T-helper 2 cell treated with Interferon-gamma antibody and Interleukin-4, amounts not matched to agents 100 ng/mL and 5 ng/mL, for 36 hours (primary cell): ENCODE data around the gene IQGAP3. TPM values are rescaled to one million over a fixed set of nuclear protein-coding genes. Genes with fewer than 3 reads are reported as not detected.

Experiments
- intact Hi-C: fragments of 100-400 bp; cut with micrococcal nuclease; formaldehyde crosslinking; loops from one replicate; pipeline ENCODE4 v1.15.1; 2023
- total RNA-seq: library from RNA; stranded (reverse); gene quantifications from 2 replicates; pipeline ENCODE4 v1.2.3, GENCODE V29; 2022

The IQGAP3 gene
- total RNA-seq, 1 donor from 2014 or later, result 16.4 TPM

GRCh38 chr1:156547982-156548381 is 24.4 kb downstream of the IQGAP3 start:
- intact Hi-C loops, result no loop called here

GRCh38 chr1:156547434-156547833 is 24.9 kb downstream of the IQGAP3 start:
- intact Hi-C loops, result no loop called here

DNA sequence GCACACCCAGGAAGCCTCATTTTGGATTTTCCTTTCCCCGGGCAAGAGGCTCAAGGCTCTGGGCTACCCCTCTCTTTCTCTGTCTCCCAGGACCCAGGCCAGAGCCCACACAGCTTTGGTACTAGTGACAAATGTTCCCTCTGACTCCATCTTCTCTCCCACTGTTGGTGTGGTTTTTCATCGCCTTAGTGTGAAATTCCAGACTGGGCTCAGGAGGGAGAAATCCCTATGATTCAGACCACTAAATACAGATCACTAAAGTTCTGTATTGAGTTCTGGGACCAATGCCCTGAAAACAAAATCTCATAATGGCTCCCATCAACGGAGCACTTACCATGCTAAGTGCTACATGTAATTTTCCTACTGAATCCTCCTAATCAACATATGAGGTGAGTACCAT is 26.1 kb downstream of the IQGAP3 start:
- intact Hi-C loops, result no loop called here

GRCh38 chr1:156544592-156545102 is 27.7 kb downstream of the IQGAP3 start:
- intact Hi-C loops, result no loop called here

DNA sequence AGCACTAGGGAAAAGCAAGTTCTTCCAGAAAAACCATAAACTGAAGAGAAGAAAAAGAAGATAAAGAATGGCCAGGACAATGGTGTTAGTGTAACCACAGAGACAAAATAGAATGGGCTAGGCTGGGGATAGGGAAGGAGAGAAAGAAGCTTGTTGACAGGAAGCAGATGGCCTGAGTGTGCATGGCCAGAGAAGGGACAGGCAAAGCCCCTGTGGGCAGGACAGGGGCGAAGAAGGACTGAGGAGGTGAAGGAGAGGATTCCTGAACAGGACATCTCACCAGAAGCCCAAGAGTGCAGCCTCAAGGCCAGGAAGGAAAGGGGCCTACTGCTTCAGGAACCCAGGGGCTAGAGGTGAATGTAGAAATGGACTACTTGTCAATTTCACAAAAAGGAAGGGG is 29.3 kb downstream of the IQGAP3 start:
- intact Hi-C loops, result no loop called here

- intact Hi-C loops, result no loop called here
These were observed 31.4 kb downstream of the IQGAP3 start for GRCh38 chr1:156540955-156541354.

DNA sequence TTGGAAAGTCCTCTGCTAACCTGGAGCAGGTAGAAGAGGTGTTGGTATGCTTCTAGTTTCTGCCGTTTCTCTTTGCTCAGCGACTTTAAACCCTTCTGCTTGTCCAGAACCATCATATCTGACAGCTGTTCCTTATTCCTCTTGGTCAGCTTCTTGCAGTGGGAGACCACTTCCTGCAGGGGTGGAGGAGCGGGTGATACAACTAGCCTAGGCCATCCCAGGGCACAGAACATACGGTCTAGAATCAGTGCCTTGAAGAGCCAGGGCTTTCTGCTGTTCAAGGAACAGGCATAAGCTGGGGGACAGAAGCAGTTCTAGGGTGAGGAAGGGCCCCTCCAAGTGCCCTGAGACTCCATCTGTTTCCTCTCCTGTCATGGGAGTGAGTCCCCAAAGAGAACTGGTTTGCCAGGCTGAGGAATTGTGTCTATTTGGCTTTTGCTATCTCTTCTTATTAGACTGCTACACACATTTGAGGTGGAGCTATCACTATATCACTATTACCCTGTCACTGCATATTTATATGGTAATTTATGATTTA is 32.5 kb downstream of the IQGAP3 start:
- intact Hi-C loops, result no loop called here

GRCh38 chr1:156538711-156539440 is 33.5 kb downstream of the IQGAP3 start:
- intact Hi-C loops, result no loop called here

- intact Hi-C loops, result no loop called here
These were observed 35.3 kb downstream of the IQGAP3 start for GRCh38 chr1:156537027-156537426.

GRCh38 chr1:156534424-156535060 is 37.8 kb downstream of the IQGAP3 start:
- intact Hi-C loops, result no loop called here

- intact Hi-C loops, result no loop called here
These were observed 38.7 kb downstream of the IQGAP3 start for GRCh38 chr1:156533568-156534220.

GRCh38 chr1:156532374-156532773 is 40.0 kb downstream of the IQGAP3 start:
- intact Hi-C loops, result no loop called here

GRCh38 chr1:156530006-156530405 is 42.4 kb downstream of the IQGAP3 start:
- intact Hi-C loops, result no loop called here

DNA sequence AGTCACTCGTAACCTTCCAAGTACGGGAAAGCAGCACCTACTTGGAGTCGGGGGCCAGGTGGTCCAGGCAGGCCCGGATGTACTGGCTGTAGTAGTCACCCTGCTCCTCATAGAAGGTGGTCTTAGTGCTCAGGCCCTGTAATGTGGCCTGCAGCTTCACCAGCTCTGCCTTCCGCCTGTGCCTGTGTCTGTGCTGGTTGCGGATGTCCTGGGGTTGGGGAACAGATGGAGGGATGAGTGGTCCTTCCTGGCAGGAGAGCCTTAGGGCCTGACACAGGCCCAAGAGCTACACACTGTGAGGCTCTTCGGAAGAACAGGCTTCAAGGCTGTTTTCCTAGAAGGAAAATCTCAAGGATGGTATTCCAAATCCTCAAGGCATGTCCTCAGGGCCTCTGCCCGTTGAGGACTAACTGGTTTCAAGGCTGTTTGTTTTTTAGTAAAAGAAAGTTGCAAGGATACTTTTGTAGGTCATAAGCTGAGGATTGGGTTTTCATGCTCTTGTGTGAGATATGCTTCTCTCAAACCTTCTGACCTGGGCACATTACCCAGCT is 43.4 kb downstream of the IQGAP3 start:
- intact Hi-C loops, result no loop called here

GRCh38 chr1:156528231-156528630 is 44.1 kb downstream of the IQGAP3 start:
- intact Hi-C loops, result no loop called here

DNA sequence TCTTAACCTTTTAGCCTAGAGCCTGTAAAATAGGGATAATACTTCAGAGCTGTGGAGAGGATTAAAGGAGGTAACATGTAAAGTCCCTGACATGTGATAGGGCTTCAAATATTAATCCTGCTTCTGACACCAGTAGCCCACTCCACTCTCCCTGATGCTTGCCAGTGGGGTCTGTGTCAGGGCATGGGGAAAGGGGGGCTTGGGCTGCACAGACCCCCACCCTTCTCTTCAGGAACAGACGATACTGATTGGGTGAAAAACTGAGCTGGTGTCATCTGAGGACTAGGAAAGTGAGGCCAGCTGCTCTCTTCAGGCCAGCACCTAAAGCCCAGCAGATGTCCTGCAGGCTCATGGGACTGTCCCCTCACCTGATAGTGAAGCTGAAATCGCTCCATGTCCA is 44.8 kb downstream of the IQGAP3 start:
- intact Hi-C loops, result no loop called here

DNA sequence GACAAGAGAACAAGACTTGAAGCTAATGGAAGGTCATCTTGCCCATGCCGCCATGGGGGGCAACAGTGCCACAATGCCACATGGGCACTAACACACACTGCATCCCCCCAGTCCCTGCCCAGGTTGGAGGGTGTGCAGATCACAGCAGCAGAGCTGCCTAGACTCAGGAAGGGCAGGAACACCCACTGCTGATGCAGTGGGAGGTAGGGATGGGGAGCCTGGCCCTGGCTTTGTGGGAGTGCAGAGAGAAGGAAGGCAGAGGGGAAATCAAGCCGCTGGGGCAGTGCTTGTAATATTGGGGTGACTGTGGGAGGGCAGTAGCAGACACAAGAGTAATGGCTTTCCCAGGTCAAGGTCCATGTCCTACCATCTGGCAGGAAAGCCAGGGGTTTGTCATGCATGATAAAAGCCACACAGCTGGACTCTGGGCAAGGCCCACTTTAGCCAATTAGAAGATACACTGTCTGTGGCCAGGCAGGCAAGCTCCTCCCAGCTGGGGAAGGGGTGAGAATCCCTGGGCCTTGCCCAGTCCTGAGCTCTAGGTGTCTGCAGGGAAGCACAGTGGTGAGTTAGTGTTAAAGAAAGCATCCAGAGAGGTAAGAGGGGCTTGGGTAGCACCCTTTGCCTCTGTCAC is 46.4 kb downstream of the IQGAP3 start:
- intact Hi-C loops, result no loop called here

DNA sequence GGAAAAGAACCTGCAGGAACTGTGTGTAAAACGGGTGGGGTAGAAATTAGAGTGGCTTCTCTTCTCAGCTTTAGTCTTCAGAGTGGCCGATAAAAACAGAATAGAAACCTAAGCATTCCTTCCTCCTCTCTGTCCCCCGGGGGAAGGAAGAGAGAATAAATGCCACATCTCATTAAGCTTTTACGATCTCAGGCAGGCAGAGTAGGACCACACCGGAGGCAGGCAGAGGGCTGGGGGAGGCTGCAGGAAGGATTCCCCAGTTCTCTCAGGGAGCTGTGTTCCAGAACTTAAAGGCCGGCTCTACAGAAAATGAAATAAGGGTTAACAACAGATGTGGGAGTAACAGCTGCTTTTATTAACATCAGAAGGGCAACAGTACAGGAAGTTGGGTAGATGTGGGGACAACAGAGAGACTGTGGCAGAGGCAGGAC is 47.3 kb downstream of the IQGAP3 start:
- intact Hi-C loops, result no loop called here

DNA sequence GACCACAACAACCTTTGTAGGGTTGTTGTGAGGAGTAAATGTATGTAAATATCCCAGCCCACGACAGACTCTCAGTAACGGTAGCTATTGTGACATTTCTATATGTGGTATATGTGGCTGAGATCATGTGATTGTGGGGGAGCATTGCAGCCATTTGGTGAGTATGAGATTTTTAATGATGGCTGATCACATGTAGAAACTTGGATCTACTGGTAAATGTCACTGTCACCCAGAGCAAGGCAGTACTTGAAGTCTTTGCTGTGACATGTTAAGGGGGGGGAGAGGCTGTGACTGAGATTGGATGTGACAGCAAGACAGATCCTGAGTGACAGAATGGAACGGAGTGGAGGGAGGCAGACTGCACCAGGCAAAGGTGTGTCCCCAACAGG is 47.9 kb downstream of the IQGAP3 start:
- intact Hi-C loops, result no loop called here

- intact Hi-C loops, result no loop called here
These were observed 48.4 kb downstream of the IQGAP3 start for GRCh38 chr1:156523801-156524480.
